ENCODE measurements around the gene FOXN3.

DNA sequence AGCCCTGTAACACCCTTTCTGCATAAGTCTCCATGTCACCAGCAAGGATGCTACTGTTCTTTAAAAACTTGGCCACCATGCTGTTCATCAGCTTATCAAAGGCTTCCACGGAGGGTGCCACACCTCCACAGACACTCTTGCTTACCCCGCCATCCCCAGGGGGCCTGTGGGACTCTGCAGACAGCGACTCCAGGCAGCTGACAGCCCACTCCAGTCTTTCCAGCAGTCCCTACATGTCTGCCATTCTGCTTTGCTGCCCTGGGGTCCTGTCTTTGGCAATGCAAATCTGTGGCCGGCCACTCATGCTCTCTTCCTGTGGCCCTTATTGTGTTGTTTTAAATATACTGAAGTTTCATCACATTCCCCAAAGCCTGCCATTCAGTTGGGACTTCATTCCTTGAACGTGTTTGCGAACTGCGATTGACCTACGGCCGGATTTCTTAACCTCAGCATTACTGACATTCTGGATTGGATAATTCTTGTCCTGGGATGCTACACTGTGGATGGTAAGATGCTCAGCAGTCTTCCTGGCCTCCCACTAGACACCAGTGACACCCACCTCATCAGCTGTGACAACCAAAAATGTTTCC, 125.6 kb downstream of the FOXN3 start:
- TF ChIP-seq POLR2A (IDR thresholded peaks at IDR 0.05) = no peak
- TF ChIP-seq, protein P1, sequence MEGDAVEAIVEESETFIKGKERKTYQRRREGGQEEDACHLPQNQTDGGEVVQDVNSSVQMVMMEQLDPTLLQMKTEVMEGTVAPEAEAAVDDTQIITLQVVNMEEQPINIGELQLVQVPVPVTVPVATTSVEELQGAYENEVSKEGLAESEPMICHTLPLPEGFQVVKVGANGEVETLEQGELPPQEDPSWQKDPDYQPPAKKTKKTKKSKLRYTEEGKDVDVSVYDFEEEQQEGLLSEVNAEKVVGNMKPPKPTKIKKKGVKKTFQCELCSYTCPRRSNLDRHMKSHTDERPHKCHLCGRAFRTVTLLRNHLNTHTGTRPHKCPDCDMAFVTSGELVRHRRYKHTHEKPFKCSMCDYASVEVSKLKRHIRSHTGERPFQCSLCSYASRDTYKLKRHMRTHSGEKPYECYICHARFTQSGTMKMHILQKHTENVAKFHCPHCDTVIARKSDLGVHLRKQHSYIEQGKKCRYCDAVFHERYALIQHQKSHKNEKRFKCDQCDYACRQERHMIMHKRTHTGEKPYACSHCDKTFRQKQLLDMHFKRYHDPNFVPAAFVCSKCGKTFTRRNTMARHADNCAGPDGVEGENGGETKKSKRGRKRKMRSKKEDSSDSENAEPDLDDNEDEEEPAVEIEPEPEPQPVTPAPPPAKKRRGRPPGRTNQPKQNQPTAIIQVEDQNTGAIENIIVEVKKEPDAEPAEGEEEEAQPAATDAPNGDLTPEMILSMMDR (IDR thresholded peaks at IDR 0.05) = no peak

Measured in lower leg skin (tissue), 3 donors.